Endometrial microvascular endothelial cells (primary cell): ENCODE measurements around the gene ZNF442. TPM values are rescaled to one million over a fixed set of nuclear protein-coding genes. Genes with fewer than 3 reads are reported as not detected.
"Not testable (repeated sequence)": the region's sequence is repeated elsewhere in the genome, so short reads cannot be mapped to it uniquely, and the experiment has no call there.

Experiments used
- in situ Hi-C: cut with HindIII; loops from 2 replicates; pipeline ENCODE4 v1.10.0; 2017; ENCODE audit warnings: low sequenced_read_pairs, low pct_unique_long_range_greater_than_20kb; ENCODE audit errors: inconsistent ontology term
- total RNA-seq: library from RNA; depleted of rRNA; stranded (reverse); fragments of >200 nt; gene quantifications from one replicate; pipeline ENCODE4 v1.2.3, GENCODE V29; 2015; ENCODE audit errors: inconsistent ontology term

The ZNF442 gene
- total RNA-seq, 1 donor from 2014 or later = 0.09 TPM

GRCh38 chr19:12333162-12334159, 32.0 kb downstream of the ZNF442 start, which contains the start of gene ZNF563:
ZNF563 (minus strand) TSS chr19:12333633; CDS start chr19:12333482, 151 bp downstream.
- in situ Hi-C loops = no loop called here

- in situ Hi-C loops = no loop called here
These were observed 34.1 kb downstream of the ZNF442 start for GRCh38 chr19:12331211-12331941.

- in situ Hi-C loops = no loop called here
These were observed 35.1 kb downstream of the ZNF442 start for GRCh38 chr19:12330340-12330739.

GRCh38 chr19:12325690-12326089, 39.8 kb downstream of the ZNF442 start:
- in situ Hi-C loops = no loop called here

GRCh38 chr19:12318782-12319413, 46.6 kb downstream of the ZNF442 start:
- in situ Hi-C loops = no loop called here

- in situ Hi-C loops = no loop called here
These were observed 50.9 kb downstream of the ZNF442 start for GRCh38 chr19:12314553-12314952.

- in situ Hi-C loops = not testable (repeated sequence)
These were observed 56.6 kb downstream of the ZNF442 start for GRCh38 chr19:12308891-12309290.

Other genes with a start within 250 kb of the ZNF442 start
- gene ZNF20, start 225.3 kb downstream of the ZNF442 start, total RNA-seq = 0.56 TPM
- gene ZNF625, start 208.9 kb downstream of the ZNF442 start, total RNA-seq = 1.9 TPM
- 2.0 TPM for gene ZNF136, start 202.6 kb downstream of the ZNF442 start, total RNA-seq
- gene ZNF44, start 70.8 kb downstream of the ZNF442 start, total RNA-seq = 3.3 TPM
- gene ZNF563, start 32.0 kb downstream of the ZNF442 start, total RNA-seq = not detected
- 5.3 TPM for gene ZNF799, start 35.6 kb upstream of the ZNF442 start, total RNA-seq
- gene ZNF443, start 75.3 kb upstream of the ZNF442 start, total RNA-seq = 3.7 TPM
- gene ZNF709, start 119.1 kb upstream of the ZNF442 start, total RNA-seq = 2.6 TPM
- gene ZNF564, start 185.8 kb upstream of the ZNF442 start, total RNA-seq = 2.9 TPM
- gene ZNF490, start 245.1 kb upstream of the ZNF442 start, total RNA-seq = 3.2 TPM
- gene ZNF791, start 245.2 kb upstream of the ZNF442 start, total RNA-seq = 10.0 TPM